Thymus (tissue), 14 donors: ENCODE data around the gene SIRPB1. TPM values are rescaled to one million over a fixed set of nuclear protein-coding genes. Genes with fewer than 3 reads are reported as not detected.

Experiments
- DNase-seq, 9 donors: peaks; one replicate each; pipeline ENCODE4 v3.0.0-alpha.2; 2013; ENCODE audit warnings: low spot score in 9 of 9, low read depth in 6 of 9, missing footprints in 1 of 9
- H3K27ac ChIP-seq, 2 donors: one replicate each; pipeline ENCODE4 v1.5.1; 2013; ENCODE audit warnings: control low read depth in 1 of 2, low read depth in 1 of 2, low read length in 1 of 2, mild to moderate bottlenecking in 1 of 2, moderate library complexity in 1 of 2
- H3K27me3 ChIP-seq, 2 donors: one replicate each; pipeline ENCODE4 v1.5.1; 2013; ENCODE audit warnings: low read length in 1 of 2; ENCODE audit not compliant: control insufficient read depth in 2 of 2, insufficient read depth in 1 of 2
- H3K36me3 ChIP-seq, 2 donors: one replicate each; pipeline ENCODE4 v1.5.1; 2013; ENCODE audit warnings: low read length in 1 of 2, mild to moderate bottlenecking in 1 of 2, moderate library complexity in 1 of 2; ENCODE audit not compliant: control insufficient read depth in 2 of 2, insufficient read depth in 2 of 2
- H3K4me1 ChIP-seq, 2 donors: one replicate each; pipeline ENCODE4 v1.5.1; 2013; ENCODE audit warnings: low read length in 2 of 2; ENCODE audit not compliant: control insufficient read depth in 2 of 2, insufficient read depth in 2 of 2
- H3K4me3 ChIP-seq, 2 donors: one replicate each; pipeline ENCODE4 v1.5.1; 2013; ENCODE audit warnings: low read length in 2 of 2, control low read depth in 1 of 2, mild to moderate bottlenecking in 1 of 2
- H3K9me3 ChIP-seq, 2 donors: one replicate each; pipeline ENCODE4 v1.5.1; 2013; ENCODE audit warnings: low read length in 1 of 2, mild to moderate bottlenecking in 1 of 2; ENCODE audit not compliant: control insufficient read depth in 2 of 2, insufficient read depth in 1 of 2
- WGBS: extraction: QIAGEN DNeasy Blood & Tissue Kit; methylation state at CpG from one replicate; pipeline ENCODE4 v1.1.7; 2013; 5-methylcytosine and 5-hydroxymethylcytosine counted together
- long read RNA-seq, 10 donors: transcript quantifications; one replicate each; lab custom pipeline, GENCODE V29; 2026
- polyA plus RNA-seq: library from polyadenylated mRNA; stranded (reverse); fragments of 200-250 nt; gene quantifications from one replicate; pipeline ENCODE4 v1.2.3, GENCODE V29; 2013
- total RNA-seq: library from RNA; stranded (reverse); fragments of 120-200 nt; gene quantifications from one replicate; pipeline ENCODE4 v1.2.4, GENCODE V29; 2013
- donor health status: healthy.

SIRPB1 gene
- total RNA-seq = 0.90 TPM
- 1.2 TPM for polyA plus RNA-seq
- long read RNA-seq, donor 1 = 0 reads
- long read RNA-seq, donor 2, partial matches to known transcripts = 9 of 9 reads
- long read RNA-seq, donor 2, other reads (novel, unspliced or antisense) = 0 of 9 reads
- long read RNA-seq, donor 3 = 0 reads
- long read RNA-seq, donor 4 = 0 reads
- long read RNA-seq, donor 5 = 0 reads
- long read RNA-seq, donor 6 = 0 reads
- long read RNA-seq, donor 7 = 0 reads
- long read RNA-seq, donor 8 = 0 reads
- long read RNA-seq, donor 9 = 0 reads
- long read RNA-seq, donor 10 = 0 reads

DNA sequence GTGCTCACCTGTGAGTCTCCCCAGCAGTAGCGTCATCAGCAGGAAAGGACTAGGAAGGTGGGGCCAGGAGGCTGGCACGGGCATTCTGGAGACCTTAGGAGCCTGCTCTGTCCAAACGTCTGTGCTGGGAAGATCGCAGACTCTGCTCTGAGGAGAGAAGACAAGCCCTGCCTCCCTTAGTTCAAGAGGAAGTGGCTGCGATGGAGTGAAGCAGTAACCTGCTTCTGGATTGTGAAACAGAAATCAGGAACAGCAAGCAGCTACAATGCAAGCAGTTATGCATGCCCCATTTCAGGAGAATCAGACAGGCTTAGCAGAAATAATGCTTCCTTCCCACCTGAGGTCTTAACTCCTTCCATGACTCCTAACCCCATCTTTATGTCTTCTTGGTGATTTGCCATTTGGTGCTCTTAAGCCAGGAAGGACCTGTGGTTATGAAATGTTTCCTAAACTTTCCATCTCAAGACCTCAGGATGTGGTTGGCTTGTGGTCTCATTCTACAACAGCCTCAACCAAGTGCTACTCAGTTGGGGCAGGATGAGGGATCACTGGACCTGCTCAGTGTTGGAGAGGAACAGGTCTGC is at the start of gene SIRPB1:
SIRPB1 (minus strand) TSS at position 149 of the 584 bp plus-strand sequence; CDS start at position 84, 65 bp downstream.
- Histone ChIP-seq H3K4me3 (no peak within 1 kb of the TSS), H3K4me1 (peaks cover 2 to 15% of the 10 kb centered on the region in 2 donors), H3K36me3 (no peaks in the 10 kb centered on the region), H3K9me3 (no peaks in the 10 kb centered on the region), H3K27me3 (no peaks in the 10 kb centered on the region), H3K27ac (peak within 1 kb of the TSS in 1 of 2 donors; percentile 19)
- DNase-seq = peak in 2 of 9 donors; percentile 4 to 43
- 12% methylated on average over 5 of the region's 5 CpGs for WGBS

DNA sequence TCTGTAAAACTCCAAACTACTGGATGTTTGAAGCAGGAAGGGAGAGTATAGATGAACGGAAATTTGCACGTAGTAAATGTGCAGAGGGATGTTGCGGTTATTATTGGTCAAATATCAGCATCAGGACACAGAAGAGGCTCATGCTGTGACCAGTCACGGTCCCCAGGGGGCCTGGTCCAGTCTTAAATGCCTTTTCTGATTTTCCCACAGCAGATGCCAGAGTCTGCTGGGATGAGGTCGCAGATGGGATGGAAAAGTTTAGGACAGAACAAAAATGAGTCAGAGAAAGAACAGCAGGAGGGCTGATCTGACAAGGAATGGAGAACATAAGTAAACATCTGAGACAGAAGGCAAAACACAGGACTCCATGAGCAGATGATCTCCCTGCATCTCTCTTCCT is 49.5 kb upstream of the SIRPB1 start:
- H3K4me1 ChIP-seq = peaks cover 13 to 51% of the 10 kb centered on the region in 2 donors
- no peak for DNase-seq
- 94% methylated on average over 5 of the region's 5 CpGs for WGBS
- peak overlapping the region in 1 of 2 donors; percentile 3 for H3K27ac ChIP-seq
- peaks cover 0 to 10% of the 10 kb centered on the region in 2 donors for H3K9me3 ChIP-seq
- no peaks in the 10 kb centered on the region for H3K36me3 ChIP-seq
- no peak overlapping the region for H3K4me3 ChIP-seq
- H3K27me3 ChIP-seq = no peaks in the 10 kb centered on the region

DNA sequence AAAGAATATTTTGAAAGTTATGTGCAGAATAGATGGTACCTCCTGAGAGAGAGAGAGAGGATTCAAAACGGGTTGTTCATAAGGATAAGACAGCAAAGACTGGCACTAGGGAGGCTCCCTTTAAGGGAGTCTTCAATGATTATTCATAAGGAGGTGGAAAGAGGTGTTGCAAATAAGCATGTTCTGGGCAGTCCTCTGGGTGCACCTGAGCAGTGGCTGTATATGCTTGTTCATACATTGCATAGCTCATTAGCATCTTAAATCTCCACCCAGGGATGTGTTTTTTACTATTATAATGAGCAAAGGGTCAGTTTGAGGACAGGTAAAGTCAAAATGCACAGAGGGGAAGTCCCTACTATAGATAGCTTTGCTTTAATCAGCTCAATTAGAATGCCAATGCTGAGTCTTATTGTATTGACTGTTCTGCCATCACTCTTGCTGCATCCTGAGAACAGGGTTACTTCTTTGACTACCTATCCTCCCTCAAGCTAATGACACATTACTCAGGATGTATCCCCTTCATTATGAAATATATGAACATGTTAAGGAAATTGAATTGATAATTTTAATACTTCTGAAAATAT is 47.8 kb upstream of the SIRPB1 start:
- H3K27me3 ChIP-seq = no peaks in the 10 kb centered on the region
- no peak for DNase-seq
- H3K4me1 ChIP-seq = peaks cover 11 to 45% of the 10 kb centered on the region in 2 donors
- WGBS = 67% methylated on average over 1 of the region's 1 CpG
- H3K9me3 ChIP-seq = peaks cover 0 to 10% of the 10 kb centered on the region in 2 donors
- no peaks in the 10 kb centered on the region for H3K36me3 ChIP-seq
- H3K27ac ChIP-seq = peak overlapping the region in 1 of 2 donors; percentile 58
- no peak overlapping the region for H3K4me3 ChIP-seq

DNA sequence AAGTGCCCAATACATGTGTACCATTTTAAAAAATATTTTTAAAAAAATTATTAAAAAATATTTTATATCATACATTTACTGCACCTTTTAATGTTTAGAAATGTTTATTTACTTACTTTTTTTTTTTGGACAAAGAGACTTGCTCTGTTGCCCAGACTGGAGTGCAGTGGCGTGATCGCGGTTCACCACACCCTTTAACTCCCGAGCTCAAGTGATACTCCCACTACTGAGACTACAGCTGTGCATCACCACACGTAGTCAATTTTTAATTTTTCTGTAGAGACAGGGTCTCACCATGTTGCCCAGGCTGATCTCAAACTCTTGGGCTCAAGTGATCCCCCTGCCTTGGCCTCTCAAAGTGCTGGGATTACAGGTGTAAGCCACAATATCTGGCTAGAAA is 47.0 kb upstream of the SIRPB1 start:
- Histone ChIP-seq H3K4me1 (peaks cover 11 to 46% of the 10 kb centered on the region in 2 donors), H3K4me3 (no peak overlapping the region), H3K9me3 (peaks cover 0 to 10% of the 10 kb centered on the region in 2 donors), H3K27ac (peak overlapping the region in 1 of 2 donors; percentile 52), H3K27me3 (no peaks in the 10 kb centered on the region), H3K36me3 (no peaks in the 10 kb centered on the region)
- 74% methylated on average over 5 of the region's 5 CpGs for WGBS
- no peak for DNase-seq

DNA sequence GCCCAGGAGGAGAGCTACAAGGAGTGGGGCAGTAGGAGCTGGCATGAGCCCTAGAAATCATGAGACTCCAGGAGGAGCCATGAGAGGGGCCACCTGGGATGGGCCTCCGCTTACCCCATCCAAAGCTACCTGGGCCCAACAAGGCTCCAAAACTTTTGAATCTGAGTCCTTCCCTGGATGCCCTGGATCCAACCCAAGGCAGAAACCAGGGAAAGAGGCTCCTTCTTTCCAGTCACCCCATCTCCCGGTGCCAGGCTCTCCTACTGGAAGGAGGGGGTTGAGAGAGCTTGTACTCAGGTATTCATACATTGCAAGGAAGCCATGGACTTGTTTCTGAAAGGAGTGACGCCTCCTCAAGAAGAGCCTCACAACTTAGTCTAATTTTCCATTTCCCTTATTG is 45.5 kb upstream of the SIRPB1 start:
- Histone ChIP-seq H3K36me3 (no peaks in the 10 kb centered on the region), H3K27me3 (no peaks in the 10 kb centered on the region), H3K27ac (peak overlapping the region; percentile 43 to 82), H3K4me3 (no peak overlapping the region), H3K9me3 (no peaks in the 10 kb centered on the region), H3K4me1 (peaks cover 20 to 49% of the 10 kb centered on the region in 2 donors)
- 90% methylated on average over 3 of the region's 3 CpGs for WGBS
- DNase-seq = no peak

DNA sequence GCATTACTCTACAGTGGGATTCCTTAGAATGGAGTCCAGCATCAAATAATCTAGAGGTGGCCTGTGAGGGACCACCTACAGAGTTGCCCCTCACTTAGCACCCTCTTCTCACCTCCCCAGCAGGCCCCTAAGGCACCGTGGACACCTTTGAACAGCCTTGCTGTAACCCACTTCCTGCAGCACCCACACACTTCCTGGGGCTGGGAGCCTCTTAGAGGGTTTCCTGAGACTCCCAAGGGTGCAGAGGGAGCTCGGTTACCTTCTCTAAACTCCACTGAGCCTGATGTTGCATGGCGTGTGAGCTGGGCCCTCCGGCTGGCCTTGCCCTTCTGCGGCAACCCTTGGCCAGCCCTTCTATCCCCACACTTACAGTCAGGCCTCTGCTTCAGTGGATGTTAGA is 45.1 kb upstream of the SIRPB1 start:
- peaks cover 20 to 49% of the 10 kb centered on the region in 2 donors for H3K4me1 ChIP-seq
- H3K9me3 ChIP-seq = no peaks in the 10 kb centered on the region
- 18% methylated on average over 5 of the region's 5 CpGs for WGBS
- no peaks in the 10 kb centered on the region for H3K27me3 ChIP-seq
- peak overlapping the region; percentile 43 to 82 for H3K27ac ChIP-seq
- H3K36me3 ChIP-seq = no peaks in the 10 kb centered on the region
- DNase-seq = peak; percentile 23 to 81 (median 54)
- H3K4me3 ChIP-seq = no peak overlapping the region

DNA sequence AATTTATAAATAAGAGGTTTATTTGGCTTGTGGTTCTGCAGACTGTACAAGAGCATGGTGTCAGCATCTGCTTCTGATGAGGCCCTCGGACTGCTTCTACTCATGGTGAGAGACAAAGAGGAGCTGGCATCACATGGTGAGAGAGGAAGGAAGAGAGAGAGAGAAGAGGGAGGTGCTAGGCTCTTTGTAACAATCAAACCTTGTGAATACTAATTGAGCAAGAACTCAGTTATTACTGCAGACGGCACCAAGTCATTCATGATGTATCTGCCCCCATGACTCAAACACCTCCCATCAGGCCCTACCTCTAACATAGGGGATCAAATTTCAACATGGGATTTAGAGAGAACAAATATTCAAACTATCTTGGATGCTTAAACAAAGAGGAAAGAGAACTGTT is 44.1 kb upstream of the SIRPB1 start:
- 71% methylated on average over 2 of the region's 2 CpGs for WGBS
- no peak for DNase-seq
- H3K27ac ChIP-seq = peak overlapping the region; percentile 62 to 82
- peaks cover 20 to 52% of the 10 kb centered on the region in 2 donors for H3K4me1 ChIP-seq
- H3K27me3 ChIP-seq = no peaks in the 10 kb centered on the region
- H3K36me3 ChIP-seq = no peaks in the 10 kb centered on the region
- H3K9me3 ChIP-seq = no peaks in the 10 kb centered on the region
- H3K4me3 ChIP-seq = no peak overlapping the region

DNA sequence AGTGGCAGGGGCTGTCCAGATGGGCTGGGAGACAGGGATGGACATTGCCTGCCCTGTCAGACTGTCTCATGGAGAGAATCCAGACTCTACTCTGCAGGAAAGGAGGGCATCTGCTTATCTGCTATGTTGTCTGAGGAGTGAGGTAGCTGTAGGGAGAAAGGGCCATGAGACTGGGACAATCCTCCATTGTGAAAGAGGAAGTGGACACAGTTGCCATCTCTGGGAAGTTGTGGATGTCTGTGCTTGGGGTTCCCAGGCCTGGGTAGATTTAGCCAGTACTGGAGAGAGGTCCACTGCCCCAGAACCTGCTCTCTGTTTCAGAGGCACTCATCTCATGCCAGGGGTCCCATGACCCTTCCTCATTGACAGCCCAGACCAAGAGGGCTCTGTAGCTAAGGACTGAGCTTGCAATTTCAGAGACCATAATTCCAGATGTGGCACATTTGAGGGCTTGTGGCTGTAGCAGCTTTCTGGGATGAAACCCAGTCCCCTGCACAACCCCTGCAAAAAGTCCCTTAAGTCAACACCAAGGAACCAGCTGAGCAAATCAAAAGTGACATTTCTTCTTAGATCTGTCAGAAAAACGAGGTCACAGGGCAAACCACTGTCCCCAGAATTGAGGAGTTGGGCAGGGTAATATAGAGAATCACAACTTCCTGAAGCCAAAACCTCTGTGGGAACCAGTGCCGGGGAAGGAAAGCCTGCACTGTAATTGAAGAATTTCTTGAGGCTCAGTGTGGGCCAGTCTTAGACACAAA is 41.9 kb upstream of the SIRPB1 start:
- Histone ChIP-seq H3K27me3 (no peaks in the 10 kb centered on the region), H3K4me1 (peaks cover 20 to 60% of the 10 kb centered on the region in 2 donors), H3K36me3 (no peaks in the 10 kb centered on the region), H3K27ac (peak overlapping the region in 1 of 2 donors; percentile 84), H3K9me3 (no peaks in the 10 kb centered on the region), H3K4me3 (no peak overlapping the region)
- DNase-seq = no peak
- 11% methylated on average over 2 of the region's 2 CpGs for WGBS
